GM15510 (cell line): ENCODE measurements around the gene TTC13.

Source experiments
- POLR2A ChIP-seq: IDR thresholded peaks from 3 replicates; pipeline ENCODE4 v1.6.1; 2011; ENCODE audit warnings: borderline replicate concordance; ENCODE audit not compliant: insufficient read length; ENCODE audit errors: extremely low read depth

The TTC13 gene

GRCh38 chr1:230878591-230878990 lies 100.1 kb downstream of the TTC13 start:
- no peak for TF ChIP-seq POLR2A

DNA sequence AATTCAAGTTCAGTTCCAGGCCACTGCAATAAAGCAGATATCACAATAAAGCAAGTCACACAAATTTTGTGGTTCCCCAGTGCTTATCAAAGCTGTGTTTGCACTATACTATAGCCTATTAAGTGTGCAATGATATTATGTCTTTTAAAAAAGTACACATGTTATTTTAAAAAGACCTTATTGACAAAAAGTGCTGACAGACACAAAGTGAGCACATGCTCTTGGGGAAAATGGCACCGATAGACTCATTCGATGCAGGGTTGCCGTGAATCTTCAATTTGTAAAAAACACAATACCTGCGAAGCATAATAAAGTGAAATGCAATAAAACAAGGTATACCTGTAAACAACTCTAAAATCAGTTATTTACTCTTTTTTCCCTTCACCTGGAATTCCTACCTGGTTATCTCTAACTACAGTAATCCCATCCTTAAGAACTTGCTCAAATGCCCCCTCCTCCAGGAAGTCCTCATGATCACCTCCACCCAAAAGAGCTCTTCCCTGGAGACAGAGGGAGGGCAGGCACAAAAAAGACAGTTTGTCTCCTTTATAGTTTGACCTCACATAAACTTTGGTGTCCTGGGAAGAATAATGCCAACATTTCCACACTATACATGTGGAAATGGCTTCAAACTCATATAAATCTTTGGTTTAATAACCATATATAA lies 100.6 kb downstream of the TTC13 start:
- TF ChIP-seq POLR2A: no peak

GRCh38 chr1:230877146-230877923 lies 101.3 kb downstream of the TTC13 start:
- no peak for TF ChIP-seq POLR2A

GRCh38 chr1:230876660-230877059 lies 102.0 kb downstream of the TTC13 start:
- no peak for TF ChIP-seq POLR2A

- no peak for TF ChIP-seq POLR2A
These were observed 103.3 kb downstream of the TTC13 start for GRCh38 chr1:230875370-230875769.

GRCh38 chr1:230870916-230871315 lies 107.7 kb downstream of the TTC13 start:
- no peak for TF ChIP-seq POLR2A

DNA sequence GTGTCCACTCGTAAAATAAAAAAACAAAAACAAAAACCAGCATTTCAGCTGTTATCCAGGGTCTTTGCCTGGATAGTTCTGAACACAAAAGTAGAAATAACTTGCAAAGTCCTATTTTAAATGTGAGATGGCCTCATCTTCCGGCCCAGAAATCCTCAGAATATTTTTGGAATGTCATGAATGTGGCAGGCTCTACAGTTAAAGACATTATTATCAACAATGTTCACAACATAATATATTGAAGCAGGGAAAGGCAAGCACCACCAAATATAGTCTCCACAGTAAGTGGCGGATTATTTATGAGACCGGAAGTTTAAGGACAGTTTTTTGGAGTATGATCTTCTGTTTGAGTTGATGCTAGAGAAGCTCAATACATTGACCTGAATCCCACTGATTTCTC lies 109.2 kb downstream of the TTC13 start:
- TF ChIP-seq POLR2A: no peak

DNA sequence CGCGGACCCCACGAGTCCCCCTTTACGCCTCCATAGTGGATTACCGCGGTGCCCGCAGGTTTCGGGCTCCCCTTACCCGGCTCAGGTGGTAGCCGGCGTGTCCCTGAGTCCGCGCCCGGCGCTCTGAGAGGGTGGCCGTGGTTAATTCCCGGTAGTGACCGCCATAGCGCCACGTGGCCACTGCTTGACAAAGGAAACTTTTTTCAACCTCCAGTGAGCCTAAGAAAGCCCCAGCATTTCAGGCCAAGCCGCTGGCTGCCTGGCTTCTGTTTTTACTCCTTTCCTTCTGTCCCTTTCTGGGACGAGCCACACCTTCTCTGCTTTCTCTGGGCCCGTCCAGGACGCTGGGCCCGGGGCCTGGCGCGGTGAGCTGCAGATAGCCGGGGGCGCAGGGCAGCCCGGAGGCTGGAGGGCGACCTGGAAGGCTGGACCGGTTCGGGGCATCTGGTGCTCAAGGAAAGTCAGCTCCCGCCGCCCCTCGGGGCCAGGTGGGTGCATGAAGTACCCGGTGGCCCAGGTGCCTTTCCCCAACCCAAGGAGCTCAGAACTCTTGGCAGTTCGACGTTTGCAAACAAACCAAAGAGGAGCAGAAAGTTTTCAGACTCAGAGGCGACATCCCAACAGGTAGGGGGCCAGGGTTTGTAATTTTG lies 109.8 kb downstream of the TTC13 start:
- TF ChIP-seq POLR2A: no peak

- TF ChIP-seq POLR2A: peak; percentile 39
These were observed 110.5 kb downstream of the TTC13 start, which contains the start of gene C1orf198 for GRCh38 chr1:230867903-230868735. C1orf198 (minus strand) TSS chr1:230868521; CDS start chr1:230868512, 9 bp downstream.

DNA sequence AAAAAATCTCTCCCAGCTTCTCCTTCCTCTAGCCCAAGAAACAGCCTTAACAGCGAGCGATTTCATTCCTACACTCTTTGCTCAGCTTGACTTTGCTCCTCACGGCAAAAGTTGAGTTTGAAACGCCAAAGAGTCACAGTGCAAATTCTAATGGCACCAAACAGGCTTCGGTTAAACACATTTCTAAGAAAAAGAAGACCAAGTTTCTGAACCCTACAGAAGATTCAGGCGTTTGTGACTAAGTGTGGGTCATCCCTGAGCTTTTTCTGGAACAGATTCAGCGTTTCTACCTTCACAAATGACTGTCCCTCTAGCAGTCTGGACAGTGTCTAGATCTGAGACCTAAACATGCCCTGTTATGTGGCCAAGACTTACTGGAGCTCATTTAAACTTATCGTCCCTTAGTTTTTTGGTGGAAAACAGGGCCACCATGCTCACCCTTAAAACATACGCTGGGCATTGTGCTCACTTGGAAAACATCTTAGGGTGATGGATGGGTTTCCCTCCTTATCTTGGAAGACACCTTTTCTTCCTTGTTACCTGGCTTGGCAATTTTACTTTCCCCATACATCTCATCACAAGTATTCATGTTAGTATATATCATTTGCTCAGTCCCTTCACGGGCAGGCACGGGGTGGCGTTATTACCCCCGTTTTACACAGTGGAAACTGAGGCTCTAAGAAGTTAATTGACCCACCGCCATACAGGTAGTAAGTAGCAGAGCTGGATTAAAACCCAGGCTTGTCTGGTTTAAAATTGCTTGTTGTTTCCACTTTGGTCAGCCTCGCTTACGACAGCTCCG lies 111.4 kb downstream of the TTC13 start:
- TF ChIP-seq POLR2A: no peak

GRCh38 chr1:230866171-230867070 lies 112.2 kb downstream of the TTC13 start:
- no peak for TF ChIP-seq POLR2A

GRCh38 chr1:230865062-230865817 lies 113.4 kb downstream of the TTC13 start:
- TF ChIP-seq POLR2A: no peak
